Neuronal stem cell (in vitro differentiated cells): ENCODE measurements around the gene CX3CL1.

ENCODE experiments used
- DNase-seq: peaks from one replicate; pipeline ENCODE4 v3.0.0-alpha.2; 2013; ENCODE audit warnings: low spot score
- H2AFZ ChIP-seq: one replicate; pipeline ENCODE4 v1.6.1; 2013; ENCODE audit warnings: mild to moderate bottlenecking, low read length, inconsistent platforms
- H2AK5ac ChIP-seq: 2 replicates; pipeline ENCODE4 v1.6.1; 2013; ENCODE audit warnings: low read depth, mild to moderate bottlenecking, inconsistent platforms, low read length, moderate library complexity, mixed read lengths
- H2BK120ac ChIP-seq: 2 replicates; pipeline ENCODE4 v1.6.1; 2013; ENCODE audit warnings: low read depth, mild to moderate bottlenecking, inconsistent platforms, low read length, moderate library complexity, mixed read lengths
- H2BK12ac ChIP-seq: one replicate; pipeline ENCODE4 v1.6.1; 2013; ENCODE audit warnings: low read length, inconsistent platforms
- H2BK15ac ChIP-seq: 2 replicates; pipeline ENCODE4 v1.6.1; 2013; ENCODE audit warnings: mild to moderate bottlenecking, low read length, inconsistent platforms, mixed read lengths
- H2BK5ac ChIP-seq: one replicate; pipeline ENCODE4 v1.6.1; 2013; ENCODE audit warnings: inconsistent platforms, mild to moderate bottlenecking, low read length, moderate library complexity
- H3K14ac ChIP-seq: one replicate; pipeline ENCODE4 v1.6.1; 2013; ENCODE audit warnings: low read length, inconsistent platforms
- H3K18ac ChIP-seq: 2 replicates; pipeline ENCODE4 v1.6.1; 2013; ENCODE audit warnings: low read length, inconsistent platforms
- H3K23ac ChIP-seq: 2 replicates; pipeline ENCODE4 v1.6.1; 2013; ENCODE audit warnings: low read depth, mild to moderate bottlenecking, mixed read lengths, low read length, inconsistent platforms; ENCODE audit not compliant: poor library complexity
- H3K27ac ChIP-seq: replicated peaks from 3 replicates; pipeline ENCODE4 v1.5.1; 2013; ENCODE audit warnings: low read length, inconsistent platforms
- H3K27me3 ChIP-seq, 3 experiments: 2 replicates each; pipeline ENCODE4 v1.6.1; 2013; ENCODE audit warnings: low read length in 3 of 3, mild to moderate bottlenecking in 2 of 3, inconsistent platforms in 1 of 3, low read depth in 1 of 3, mixed read lengths in 1 of 3, moderate library complexity in 1 of 3; ENCODE audit not compliant: control insufficient read depth in 3 of 3, insufficient read depth in 3 of 3
- H3K36me3 ChIP-seq, 2 donors: replicated peaks in 1 of 2; 2 replicates each; pipeline ENCODE4 v1.6.1; 2013; ENCODE audit warnings: low read length in 2 of 2; ENCODE audit not compliant: control insufficient read depth in 2 of 2, insufficient read depth in 2 of 2
- H3K4ac ChIP-seq: 2 replicates; pipeline ENCODE4 v1.6.1; 2013; ENCODE audit warnings: inconsistent platforms, mild to moderate bottlenecking, low read length, moderate library complexity
- H3K4me1 ChIP-seq, 2 donors: 1 replicate in 1 of 2; 2 replicates in 1 of 2; pipeline ENCODE4 v1.6.1; 2013; ENCODE audit warnings: low read length in 2 of 2, low read depth in 1 of 2; ENCODE audit not compliant: control insufficient read depth in 2 of 2, insufficient read depth in 1 of 2
- H3K4me2 ChIP-seq: one replicate; pipeline ENCODE4 v1.6.1; 2013; ENCODE audit warnings: mild to moderate bottlenecking, low read length, inconsistent platforms; ENCODE audit not compliant: insufficient read depth, poor library complexity, severe bottlenecking
- H3K4me3 ChIP-seq, 2 donors: 2 replicates each; pipeline ENCODE4 v1.5.1; 2013; ENCODE audit warnings: low read length in 2 of 2, mild to moderate bottlenecking in 2 of 2, inconsistent platforms in 1 of 2, moderate library complexity in 1 of 2
- H3K79me1 ChIP-seq: one replicate; pipeline ENCODE4 v1.6.1; 2013; ENCODE audit warnings: low read depth, mild to moderate bottlenecking, inconsistent platforms, low read length, moderate library complexity
- H3K9ac ChIP-seq: one replicate; pipeline ENCODE4 v1.6.1; 2013; ENCODE audit warnings: mild to moderate bottlenecking, low read depth, low read length, inconsistent platforms; ENCODE audit not compliant: poor library complexity
- H3K9me3 ChIP-seq, 2 donors: replicated peaks in 1 of 2; 2 replicates each; pipeline versions ENCODE3 to v1.6.1; 2013; ENCODE audit warnings: low read length in 2 of 2, mild to moderate bottlenecking in 2 of 2, inconsistent platforms in 1 of 2, low read depth in 1 of 2, mixed read lengths in 1 of 2, moderate library complexity in 1 of 2; ENCODE audit not compliant: control insufficient read depth in 2 of 2, insufficient read depth in 1 of 2
- H4K8ac ChIP-seq: one replicate; pipeline ENCODE4 v1.6.1; 2013; ENCODE audit warnings: low read depth, mild to moderate bottlenecking, inconsistent platforms, low read length, moderate library complexity
- H4K91ac ChIP-seq: one replicate; pipeline ENCODE4 v1.6.1; 2013; ENCODE audit warnings: low read length, low read depth, mild to moderate bottlenecking, inconsistent platforms; ENCODE audit not compliant: poor library complexity
- WGBS, 2 donors: extraction: QIAGEN DNeasy Blood & Tissue Kit; methylation state at CpG; one replicate each; pipeline ENCODE4 v1.1.7; 2013; ENCODE audit warnings: missing lambda C conversion rate in 2 of 2, mixed read lengths in 1 of 2; ENCODE audit not compliant: insufficient read length in 2 of 2, insufficient replicate concordance in 1 of 2; ENCODE audit errors: extremely low coverage in 2 of 2; 5-methylcytosine and 5-hydroxymethylcytosine counted together

Gene CX3CL1

GRCh38 chr16:57345021-57345420 is 27.3 kb upstream of the CX3CL1 start:
- H3K4me1 ChIP-seq: peaks cover 0 to 2% of the 10 kb centered on the region in 2 donors
- H2AK5ac ChIP-seq: no peak overlapping the region
- no CpG with 5 or more reads among the region's 2 CpGs for WGBS, 2 donors
- no peak overlapping the region for H3K23ac ChIP-seq
- H3K4me2 ChIP-seq: no peak overlapping the region
- no peaks in the 10 kb centered on the region for H3K79me1 ChIP-seq
- no peak overlapping the region for H3K9ac ChIP-seq
- H4K8ac ChIP-seq: no peak overlapping the region
- H3K18ac ChIP-seq: no peak overlapping the region
- DNase-seq: no peak
- H3K4ac ChIP-seq: no peak overlapping the region
- no peak overlapping the region for H2AFZ ChIP-seq
- H3K36me3 ChIP-seq: no peaks in the 10 kb centered on the region
- H4K91ac ChIP-seq: no peak overlapping the region
- H2BK120ac ChIP-seq: no peak overlapping the region
- H3K27me3 ChIP-seq: no peaks in the 10 kb centered on the region
- no peak overlapping the region for H2BK5ac ChIP-seq
- no peak overlapping the region for H2BK12ac ChIP-seq
- H3K4me3 ChIP-seq: no peak overlapping the region
- no peak overlapping the region for H3K27ac ChIP-seq
- H2BK15ac ChIP-seq: no peak overlapping the region
- H3K14ac ChIP-seq: no peak overlapping the region
- H3K9me3 ChIP-seq: no peaks in the 10 kb centered on the region

GRCh38 chr16:57345666-57346204 is 26.6 kb upstream of the CX3CL1 start:
- Histone ChIP-seq H2AFZ (no peak overlapping the region), H3K4me3 (no peak overlapping the region), H3K18ac (no peak overlapping the region), H3K14ac (no peak overlapping the region), H2AK5ac (no peak overlapping the region), H3K4me2 (no peak overlapping the region), H3K27ac (no peak overlapping the region), H3K9me3 (no peaks in the 10 kb centered on the region), H3K9ac (no peak overlapping the region), H3K4ac (no peak overlapping the region), H2BK12ac (no peak overlapping the region), H2BK5ac (no peak overlapping the region), H3K36me3 (no peaks in the 10 kb centered on the region), H2BK120ac (no peak overlapping the region), H3K23ac (no peak overlapping the region), H3K27me3 (no peaks in the 10 kb centered on the region), H4K8ac (no peak overlapping the region), H4K91ac (no peak overlapping the region), H2BK15ac (no peak overlapping the region), H3K4me1 (peaks cover 0 to 2% of the 10 kb centered on the region in 2 donors), H3K79me1 (no peaks in the 10 kb centered on the region)
- DNase-seq: no peak
- no CpG with 5 or more reads among the region's 3 CpGs for WGBS, 2 donors

GRCh38 chr16:57347858-57348257 is 24.4 kb upstream of the CX3CL1 start:
- Histone ChIP-seq H3K4me3 (no peak overlapping the region), H3K23ac (no peak overlapping the region), H3K9me3 (no peaks in the 10 kb centered on the region), H4K8ac (no peak overlapping the region), H3K27ac (no peak overlapping the region), H2BK15ac (no peak overlapping the region), H2AFZ (no peak overlapping the region), H3K79me1 (no peaks in the 10 kb centered on the region), H3K4ac (no peak overlapping the region), H3K27me3 (no peaks in the 10 kb centered on the region), H3K4me2 (no peak overlapping the region), H2BK5ac (no peak overlapping the region), H3K14ac (no peak overlapping the region), H2BK12ac (no peak overlapping the region), H3K4me1 (no peaks in the 10 kb centered on the region), H3K9ac (no peak overlapping the region), H2BK120ac (no peak overlapping the region), H3K18ac (no peak overlapping the region), H3K36me3 (no peaks in the 10 kb centered on the region), H2AK5ac (no peak overlapping the region), H4K91ac (no peak overlapping the region)
- no peak for DNase-seq
- WGBS, 2 donors: no CpG with 5 or more reads among the region's 6 CpGs

- no peak overlapping the region for H3K27ac ChIP-seq
- H4K91ac ChIP-seq: no peak overlapping the region
- H3K9me3 ChIP-seq: no peaks in the 10 kb centered on the region
- no peak for DNase-seq
- H3K4me3 ChIP-seq: no peak overlapping the region
- no peak overlapping the region for H2AFZ ChIP-seq
- H4K8ac ChIP-seq: no peak overlapping the region
- H3K4me1 ChIP-seq: no peaks in the 10 kb centered on the region
- no peak overlapping the region for H3K14ac ChIP-seq
- H3K4ac ChIP-seq: no peak overlapping the region
- no peak overlapping the region for H2BK12ac ChIP-seq
- H3K18ac ChIP-seq: no peak overlapping the region
- H3K36me3 ChIP-seq: no peaks in the 10 kb centered on the region
- no peak overlapping the region for H3K4me2 ChIP-seq
- H3K9ac ChIP-seq: no peak overlapping the region
- no peak overlapping the region for H3K23ac ChIP-seq
- H2BK15ac ChIP-seq: no peak overlapping the region
- H2BK120ac ChIP-seq: no peak overlapping the region
- no peaks in the 10 kb centered on the region for H3K27me3 ChIP-seq
- H3K79me1 ChIP-seq: no peaks in the 10 kb centered on the region
- no peak overlapping the region for H2BK5ac ChIP-seq
- WGBS, 2 donors: no CpG with 5 or more reads among the region's 2 CpGs
- H2AK5ac ChIP-seq: no peak overlapping the region
These were observed 24.0 kb upstream of the CX3CL1 start for GRCh38 chr16:57348327-57348726.
